Measurements from ENCODE around the gene CTDP1. TPM values are rescaled to one million over a fixed set of nuclear protein-coding genes. Genes with fewer than 3 reads are reported as not detected.

Gene CTDP1
- total RNA-seq, 1 donor from 2014 or later: 18.4 TPM

- DNase-seq: no peak
Measured at GRCh38 chr18:79782566-79783308, 103.1 kb downstream of the CTDP1 start.

GRCh38 chr18:79784071-79784913 lies 104.7 kb downstream of the CTDP1 start:
- DNase-seq: no peak

GRCh38 chr18:79784965-79785770 lies 105.6 kb downstream of the CTDP1 start:
- no peak for DNase-seq

- DNase-seq: no peak
Measured at GRCh38 chr18:79785831-79786230, 106.2 kb downstream of the CTDP1 start.

- no peak for DNase-seq
Measured at GRCh38 chr18:79786304-79786703, 106.7 kb downstream of the CTDP1 start.

GRCh38 chr18:79786786-79787526 lies 107.4 kb downstream of the CTDP1 start:
- no peak for DNase-seq

- DNase-seq: no peak
Measured at GRCh38 chr18:79787527-79787864, 107.9 kb downstream of the CTDP1 start.

GRCh38 chr18:79787865-79788733 lies 108.5 kb downstream of the CTDP1 start:
- DNase-seq: no peak

GRCh38 chr18:79788734-79789085 lies 109.1 kb downstream of the CTDP1 start:
- DNase-seq: no peak

- no peak for DNase-seq
Measured at GRCh38 chr18:79789091-79789891, 109.7 kb downstream of the CTDP1 start.

- no peak for DNase-seq
Measured at GRCh38 chr18:79789901-79790890, 110.6 kb downstream of the CTDP1 start.

- peak; percentile 60 for DNase-seq
Measured at GRCh38 chr18:79790996-79791972, 111.7 kb downstream of the CTDP1 start.

- DNase-seq: no peak
Measured at GRCh38 chr18:79792096-79792987, 112.7 kb downstream of the CTDP1 start.

- no peak for DNase-seq
Measured at GRCh38 chr18:79792988-79793355, 113.4 kb downstream of the CTDP1 start.

GRCh38 chr18:79794846-79795245 lies 115.2 kb downstream of the CTDP1 start:
- no peak for DNase-seq

- DNase-seq: peak; percentile 60
Measured at GRCh38 chr18:79795446-79795845, 115.8 kb downstream of the CTDP1 start.

GRCh38 chr18:79796016-79796415 lies 116.4 kb downstream of the CTDP1 start:
- no peak for DNase-seq
